ENCODE measurements around the gene IQUB. TPM values are rescaled to one million over a fixed set of nuclear protein-coding genes. Genes with fewer than 3 reads are reported as not detected.
"Not testable (repeated sequence)": the region's sequence is repeated elsewhere in the genome, so short reads cannot be mapped to it uniquely, and the experiment has no call there.

Gene IQUB
- polyA plus RNA-seq, 2 donors = 0.05 to 0.06 TPM

- not testable (repeated sequence) for H3K4me1 ChIP-seq (ENCODE audit: control insufficient read depth in 2 of 2, insufficient read depth in 2 of 2, low read length in 1 of 2); H3K9me3 ChIP-seq (ENCODE audit: control insufficient read depth in 2 of 2, insufficient read depth in 1 of 2, low read depth in 1 of 2, low read length in 1 of 2); H3K4me3 ChIP-seq (ENCODE audit: low read depth in 1 of 2, low read length in 2 of 2); H3K27me3 ChIP-seq (ENCODE audit: control insufficient read depth in 1 of 2, insufficient read depth in 2 of 2, low read length in 2 of 2); H3K27ac ChIP-seq (ENCODE audit: low read depth in 2 of 2, low read length in 1 of 2); H3K36me3 ChIP-seq (ENCODE audit: control insufficient read depth in 2 of 2, insufficient read depth in 2 of 2, low read length in 1 of 2)
Measured at GRCh38 chr7:123552134-123552533, 17.7 kb upstream of the IQUB start.

- no peak overlapping the region for H3K27ac ChIP-seq (ENCODE audit: low read depth in 2 of 2, low read length in 1 of 2)
- H3K4me1 ChIP-seq (ENCODE audit: control insufficient read depth in 2 of 2, insufficient read depth in 2 of 2, low read length in 1 of 2) = no peaks in the 10 kb centered on the region
- 85 to 89% methylated on average over 1 of the region's 1 CpG for WGBS, 2 donors
Measured at GRCh38 chr7:123548406-123548805, 14.0 kb upstream of the IQUB start.

GRCh38 chr7:123539871-123540270 lies 5.5 kb upstream of the IQUB start:
- 50 to 77% methylated on average over 1 of the region's 1 CpG for WGBS, 2 donors
- H3K27ac ChIP-seq (ENCODE audit: low read depth in 2 of 2, low read length in 1 of 2) = no peak overlapping the region

More at GRCh38 chr7:123548406-123548805, 14.0 kb upstream of the IQUB start:
- no peaks in the 10 kb centered on the region for H3K27me3 ChIP-seq (ENCODE audit: control insufficient read depth in 1 of 2, insufficient read depth in 2 of 2, low read length in 2 of 2)
- H3K4me3 ChIP-seq (ENCODE audit: low read depth in 1 of 2, low read length in 2 of 2) = no peak overlapping the region
- H3K36me3 ChIP-seq (ENCODE audit: control insufficient read depth in 2 of 2, insufficient read depth in 2 of 2, low read length in 1 of 2) = peaks cover 3% of the 10 kb centered on the region in 2 donors
- H3K9me3 ChIP-seq (ENCODE audit: control insufficient read depth in 2 of 2, insufficient read depth in 1 of 2, low read depth in 1 of 2, low read length in 1 of 2) = peaks cover 0 to 2% of the 10 kb centered on the region in 2 donors

GRCh38 chr7:123538897-123539296 lies 4.5 kb upstream of the IQUB start:
- Histone ChIP-seq H3K36me3 (ENCODE audit: control insufficient read depth in 2 of 2, insufficient read depth in 2 of 2, low read length in 1 of 2) (no peaks in the 10 kb centered on the region), H3K4me3 (ENCODE audit: low read depth in 1 of 2, low read length in 2 of 2) (no peak overlapping the region), H3K27me3 (ENCODE audit: control insufficient read depth in 1 of 2, insufficient read depth in 2 of 2, low read length in 2 of 2) (no peaks in the 10 kb centered on the region), H3K9me3 (ENCODE audit: control insufficient read depth in 2 of 2, insufficient read depth in 1 of 2, low read depth in 1 of 2, low read length in 1 of 2) (no peaks in the 10 kb centered on the region), H3K4me1 (ENCODE audit: control insufficient read depth in 2 of 2, insufficient read depth in 2 of 2, low read length in 1 of 2) (no peaks in the 10 kb centered on the region), H3K27ac (ENCODE audit: low read depth in 2 of 2, low read length in 1 of 2) (no peak overlapping the region)
- WGBS, 2 donors = 94 to 98% methylated on average over 1 of the region's 1 CpG

More at GRCh38 chr7:123539871-123540270, 5.5 kb upstream of the IQUB start:
- H3K27me3 ChIP-seq (ENCODE audit: control insufficient read depth in 1 of 2, insufficient read depth in 2 of 2, low read length in 2 of 2) = no peaks in the 10 kb centered on the region
- H3K4me3 ChIP-seq (ENCODE audit: low read depth in 1 of 2, low read length in 2 of 2) = no peak overlapping the region
- H3K4me1 ChIP-seq (ENCODE audit: control insufficient read depth in 2 of 2, insufficient read depth in 2 of 2, low read length in 1 of 2) = no peaks in the 10 kb centered on the region
- no peaks in the 10 kb centered on the region for H3K9me3 ChIP-seq (ENCODE audit: control insufficient read depth in 2 of 2, insufficient read depth in 1 of 2, low read depth in 1 of 2, low read length in 1 of 2)
- H3K36me3 ChIP-seq (ENCODE audit: control insufficient read depth in 2 of 2, insufficient read depth in 2 of 2, low read length in 1 of 2) = no peaks in the 10 kb centered on the region

- no peaks in the 10 kb centered on the region for H3K27me3 ChIP-seq (ENCODE audit: control insufficient read depth in 1 of 2, insufficient read depth in 2 of 2, low read length in 2 of 2)
- no peak overlapping the region for H3K27ac ChIP-seq (ENCODE audit: low read depth in 2 of 2, low read length in 1 of 2)
- H3K36me3 ChIP-seq (ENCODE audit: control insufficient read depth in 2 of 2, insufficient read depth in 2 of 2, low read length in 1 of 2) = no peaks in the 10 kb centered on the region
- no peaks in the 10 kb centered on the region for H3K9me3 ChIP-seq (ENCODE audit: control insufficient read depth in 2 of 2, insufficient read depth in 1 of 2, low read depth in 1 of 2, low read length in 1 of 2)
- WGBS, 2 donors = 51 to 56% methylated on average over 7 of the region's 7 CpGs
- H3K4me1 ChIP-seq (ENCODE audit: control insufficient read depth in 2 of 2, insufficient read depth in 2 of 2, low read length in 1 of 2) = no peaks in the 10 kb centered on the region
- no peak overlapping the region for H3K4me3 ChIP-seq (ENCODE audit: low read depth in 1 of 2, low read length in 2 of 2)
Measured at GRCh38 chr7:123538189-123538714, 3.9 kb upstream of the IQUB start.

GRCh38 chr7:123537026-123537642 lies 2.7 kb upstream of the IQUB start:
- Histone ChIP-seq H3K4me1 (ENCODE audit: control insufficient read depth in 2 of 2, insufficient read depth in 2 of 2, low read length in 1 of 2) (no peaks in the 10 kb centered on the region), H3K4me3 (ENCODE audit: low read depth in 1 of 2, low read length in 2 of 2) (no peak overlapping the region), H3K9me3 (ENCODE audit: control insufficient read depth in 2 of 2, insufficient read depth in 1 of 2, low read depth in 1 of 2, low read length in 1 of 2) (no peaks in the 10 kb centered on the region), H3K27ac (ENCODE audit: low read depth in 2 of 2, low read length in 1 of 2) (no peak overlapping the region), H3K27me3 (ENCODE audit: control insufficient read depth in 1 of 2, insufficient read depth in 2 of 2, low read length in 2 of 2) (no peaks in the 10 kb centered on the region), H3K36me3 (ENCODE audit: control insufficient read depth in 2 of 2, insufficient read depth in 2 of 2, low read length in 1 of 2) (no peaks in the 10 kb centered on the region)
- 19 to 28% methylated on average over 3 of the region's 3 CpGs for WGBS, 2 donors

GRCh38 chr7:123535517-123535916 lies 1.1 kb upstream of the IQUB start:
- Histone ChIP-seq H3K27me3 (ENCODE audit: control insufficient read depth in 1 of 2, insufficient read depth in 2 of 2, low read length in 2 of 2) (no peaks in the 10 kb centered on the region), H3K36me3 (ENCODE audit: control insufficient read depth in 2 of 2, insufficient read depth in 2 of 2, low read length in 1 of 2) (no peaks in the 10 kb centered on the region), H3K4me1 (ENCODE audit: control insufficient read depth in 2 of 2, insufficient read depth in 2 of 2, low read length in 1 of 2) (no peaks in the 10 kb centered on the region), H3K27ac (ENCODE audit: low read depth in 2 of 2, low read length in 1 of 2) (no peak overlapping the region), H3K9me3 (ENCODE audit: control insufficient read depth in 2 of 2, insufficient read depth in 1 of 2, low read depth in 1 of 2, low read length in 1 of 2) (no peaks in the 10 kb centered on the region), H3K4me3 (ENCODE audit: low read depth in 1 of 2, low read length in 2 of 2) (peak overlapping the region in 1 of 2 donors; percentile 58)
- WGBS, 2 donors = 90 to 92% methylated on average over 12 of the region's 12 CpGs

GRCh38 chr7:123533929-123534382 lies 439 bp downstream of the IQUB start:
- H3K27ac ChIP-seq (ENCODE audit: low read depth in 2 of 2, low read length in 1 of 2) = peak overlapping the region in 1 of 2 donors; percentile 36
- peak overlapping the region; percentile 46 to 65 for H3K4me3 ChIP-seq (ENCODE audit: low read depth in 1 of 2, low read length in 2 of 2)
- H3K36me3 ChIP-seq (ENCODE audit: control insufficient read depth in 2 of 2, insufficient read depth in 2 of 2, low read length in 1 of 2) = no peaks in the 10 kb centered on the region
- H3K4me1 ChIP-seq (ENCODE audit: control insufficient read depth in 2 of 2, insufficient read depth in 2 of 2, low read length in 1 of 2) = no peaks in the 10 kb centered on the region
- 3 to 5% methylated on average over 9 of the region's 9 CpGs for WGBS, 2 donors
- no peaks in the 10 kb centered on the region for H3K9me3 ChIP-seq (ENCODE audit: control insufficient read depth in 2 of 2, insufficient read depth in 1 of 2, low read depth in 1 of 2, low read length in 1 of 2)
- H3K27me3 ChIP-seq (ENCODE audit: control insufficient read depth in 1 of 2, insufficient read depth in 2 of 2, low read length in 2 of 2) = no peaks in the 10 kb centered on the region

- no peaks in the 10 kb centered on the region for H3K27me3 ChIP-seq (ENCODE audit: control insufficient read depth in 1 of 2, insufficient read depth in 2 of 2, low read length in 2 of 2)
- no peak overlapping the region for H3K4me3 ChIP-seq (ENCODE audit: low read depth in 1 of 2, low read length in 2 of 2)
- no peaks in the 10 kb centered on the region for H3K36me3 ChIP-seq (ENCODE audit: control insufficient read depth in 2 of 2, insufficient read depth in 2 of 2, low read length in 1 of 2)
- H3K9me3 ChIP-seq (ENCODE audit: control insufficient read depth in 2 of 2, insufficient read depth in 1 of 2, low read depth in 1 of 2, low read length in 1 of 2) = no peaks in the 10 kb centered on the region
- no peaks in the 10 kb centered on the region for H3K4me1 ChIP-seq (ENCODE audit: control insufficient read depth in 2 of 2, insufficient read depth in 2 of 2, low read length in 1 of 2)
- no peak overlapping the region for H3K27ac ChIP-seq (ENCODE audit: low read depth in 2 of 2, low read length in 1 of 2)
- 73 to 83% methylated on average over 3 of the region's 3 CpGs for WGBS, 2 donors
Measured at GRCh38 chr7:123533553-123533917, 860 bp downstream of the IQUB start.

Data from esophagus (tissue), 2 donors.